T47D (cell line): ENCODE measurements around the gene RDM1.

Experiments
- DNase-seq, 2 experiments: peaks; one replicate each; pipeline versions ENCODE4 v3.0.0 to v3.0.0-alpha.2; 2011 to 2012; ENCODE audit warnings: low read depth in 1 of 2, low spot score in 1 of 2
- JUND ChIP-seq: IDR thresholded peaks from 2 replicates; pipeline ENCODE4 v1.6.1; 2012; ENCODE audit warnings: low read depth
- in situ Hi-C: cut with HindIII; loops from 2 replicates; pipeline ENCODE4 v1.10.0; 2016; ENCODE audit warnings: low sequenced_read_pairs, low pct_unique_long_range_greater_than_20kb

Gene RDM1

DNA sequence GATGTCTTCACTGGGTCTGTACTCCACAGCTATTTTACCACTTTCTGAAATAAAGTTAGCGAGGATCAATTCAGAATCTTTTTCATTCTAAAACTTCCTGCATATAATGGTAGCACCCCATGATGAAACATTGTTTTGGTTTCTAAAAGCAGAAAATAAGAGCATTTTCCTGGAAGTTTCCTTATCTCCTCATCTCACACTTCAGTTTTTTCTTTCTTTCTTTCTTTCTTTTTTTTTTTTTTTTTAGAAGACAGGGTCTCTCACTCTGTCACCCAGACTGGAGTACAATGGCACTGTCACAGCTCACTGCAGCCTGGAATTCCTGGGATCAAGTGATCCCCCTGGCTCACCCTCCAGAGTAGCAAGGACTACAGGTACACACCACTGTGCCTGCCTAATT lies 10.3 kb downstream of the RDM1 start:
- DNase-seq: no peak
- no peak for TF ChIP-seq JUND
- in situ Hi-C loops: no loop called here

DNA sequence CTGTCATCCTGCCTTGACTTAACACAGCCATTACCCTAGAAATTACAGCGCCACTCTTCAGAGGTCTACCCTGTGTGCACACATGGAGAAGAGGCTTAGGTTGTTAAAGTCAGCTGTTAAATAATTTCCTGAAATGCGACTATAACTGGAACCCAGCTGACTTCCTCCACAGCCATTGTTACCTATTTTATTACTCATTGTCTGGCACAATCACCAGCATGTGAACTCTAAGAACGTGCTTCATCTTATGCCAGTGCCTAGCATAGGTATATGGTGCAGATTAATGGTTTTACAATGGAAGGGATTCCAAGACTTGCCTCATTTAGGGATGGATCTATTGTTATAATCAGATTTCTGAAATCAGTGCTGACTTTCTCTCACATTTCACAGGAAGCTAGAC lies 11.9 kb downstream of the RDM1 start:
- TF ChIP-seq JUND: no peak
- in situ Hi-C loops: no loop called here
- DNase-seq: no peak

DNA sequence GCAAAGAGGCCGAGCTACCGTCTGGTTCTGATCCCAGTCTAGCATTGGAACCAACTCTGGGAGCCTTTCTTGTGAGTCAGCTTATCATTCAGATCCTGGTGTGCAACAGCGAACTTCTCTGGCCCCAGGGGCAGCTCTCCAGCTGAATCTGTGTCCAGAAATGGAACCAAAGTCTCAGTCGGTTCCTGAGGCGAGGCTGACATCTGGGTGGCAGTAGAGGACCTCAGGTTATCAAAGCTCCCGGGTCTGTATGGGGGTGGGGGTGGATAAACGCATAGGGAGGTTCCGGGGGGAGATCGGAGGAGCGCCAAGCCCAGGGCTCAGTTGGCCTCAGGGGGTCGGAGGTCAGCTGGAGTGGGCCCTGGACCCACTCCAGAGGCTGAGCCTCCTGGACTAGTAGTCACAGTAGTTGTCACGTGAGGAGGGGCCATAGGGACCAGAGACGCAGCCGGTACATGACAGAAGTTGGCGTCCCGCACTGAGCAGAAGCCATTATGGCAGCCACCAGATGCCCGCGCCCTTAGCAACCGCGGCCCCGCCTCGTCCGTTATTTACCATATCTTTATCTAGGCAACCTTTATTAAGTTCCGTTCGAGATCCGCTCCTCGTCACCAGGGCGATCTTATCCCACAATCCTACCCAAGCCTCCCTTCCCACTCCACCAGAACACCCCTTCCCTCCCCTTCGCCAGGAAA lies 12.9 kb downstream of the RDM1 start:
- in situ Hi-C loops: no loop called here
- no peak for TF ChIP-seq JUND
- no peak for DNase-seq

DNA sequence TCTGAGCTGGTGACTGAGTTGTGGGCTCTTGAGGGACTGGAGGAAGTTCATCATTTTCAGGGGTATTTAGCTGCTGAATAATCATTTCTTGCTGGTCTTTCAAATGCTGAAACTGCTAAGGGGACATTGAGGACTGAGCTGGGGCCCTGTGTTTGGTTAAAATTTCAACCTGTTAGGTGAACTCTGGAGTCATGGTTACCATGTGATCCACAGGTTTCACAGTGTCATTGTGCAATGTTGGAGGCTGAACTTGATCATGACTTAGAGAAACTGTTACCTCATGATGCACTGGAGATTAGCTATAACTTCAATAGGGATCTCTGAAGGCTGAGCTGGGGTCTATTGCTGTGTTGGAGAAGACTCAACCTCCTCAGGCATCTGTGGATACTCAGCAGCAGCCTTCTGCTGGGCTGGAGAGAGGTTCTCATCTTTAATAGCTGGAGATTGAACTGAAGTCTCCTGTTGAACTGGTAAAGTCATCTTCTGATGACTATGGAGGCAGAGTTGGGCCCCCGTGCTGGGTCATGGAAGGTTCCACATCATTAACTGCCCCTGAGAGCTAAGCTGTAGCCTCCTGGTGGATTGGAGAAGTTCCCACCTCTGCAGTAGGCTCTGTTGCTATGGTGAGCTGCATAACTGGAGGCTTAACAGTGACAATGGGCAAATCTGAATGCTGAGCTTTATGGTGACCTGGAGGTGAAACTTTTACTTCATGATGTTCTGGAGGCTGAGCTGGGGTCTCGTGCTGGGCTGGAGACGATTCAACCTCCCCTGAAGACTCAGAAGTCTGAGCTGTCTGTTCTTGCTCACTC lies 15.2 kb downstream of the RDM1 start:
- no peak for TF ChIP-seq JUND
- DNase-seq: no peak
- in situ Hi-C loops: no loop called here

DNA sequence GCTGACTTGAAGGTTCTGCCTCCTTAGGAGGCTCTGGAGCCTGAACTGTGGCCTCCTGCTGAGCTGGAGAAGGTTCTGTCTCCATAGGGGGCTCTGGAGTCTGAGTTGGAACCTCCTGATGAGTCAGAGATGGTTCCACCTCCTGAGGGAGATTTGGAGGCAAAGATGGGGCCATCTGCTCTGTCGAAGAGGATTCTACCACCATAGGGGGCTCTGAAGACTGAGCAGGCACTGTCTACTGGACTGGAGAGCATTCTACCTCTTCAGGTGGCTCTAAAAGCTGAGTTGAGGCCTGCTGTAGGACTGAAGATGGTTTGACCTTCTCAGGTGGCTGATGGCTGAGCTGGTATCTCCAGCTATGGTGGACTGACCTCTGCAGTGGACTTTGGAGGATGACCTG lies 16.2 kb downstream of the RDM1 start:
- DNase-seq: no peak
- no peak for TF ChIP-seq JUND
- in situ Hi-C loops: no loop called here

DNA sequence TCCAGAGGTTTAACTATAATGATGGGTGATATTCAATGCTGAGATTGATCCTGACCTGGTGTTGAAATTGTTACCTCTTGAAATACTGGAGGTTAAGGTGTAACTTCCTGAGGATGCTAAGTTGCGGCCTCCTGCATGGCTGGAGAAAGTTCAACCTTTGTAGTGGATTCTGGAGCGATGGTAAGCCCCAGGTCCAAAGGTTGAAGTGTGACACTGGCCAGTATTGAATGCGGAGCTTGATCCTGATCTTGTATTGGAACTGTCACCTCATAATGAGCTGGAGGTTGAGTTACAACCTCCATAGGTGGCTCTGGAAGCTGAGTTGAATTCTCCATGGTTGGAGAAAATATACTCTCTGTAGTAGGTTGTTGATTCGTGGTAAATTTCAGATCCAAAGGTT lies 17.0 kb downstream of the RDM1 start:
- in situ Hi-C loops: no loop called here
- TF ChIP-seq JUND: no peak
- DNase-seq: no peak

DNA sequence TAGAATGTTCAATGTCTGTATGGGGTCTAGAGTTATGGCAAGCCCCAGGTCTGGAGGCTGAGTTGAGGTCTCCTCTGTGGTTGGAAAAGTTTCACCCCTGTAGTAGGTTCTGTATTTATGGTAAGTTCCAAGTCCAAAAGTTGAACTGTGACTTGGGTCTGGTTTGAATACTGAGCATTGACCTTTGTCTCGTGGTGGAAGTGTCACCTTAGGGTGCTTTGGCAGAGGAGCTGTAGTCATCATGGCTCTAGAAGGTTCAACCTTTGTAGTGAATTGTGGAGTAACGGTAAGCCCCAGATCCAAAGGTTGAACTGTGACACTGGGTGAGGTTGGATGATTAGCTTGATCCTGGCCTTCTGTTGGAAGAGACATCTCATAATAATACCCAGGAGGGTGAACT lies 17.6 kb downstream of the RDM1 start:
- in situ Hi-C loops: no loop called here
- no peak for DNase-seq
- TF ChIP-seq JUND: no peak

DNA sequence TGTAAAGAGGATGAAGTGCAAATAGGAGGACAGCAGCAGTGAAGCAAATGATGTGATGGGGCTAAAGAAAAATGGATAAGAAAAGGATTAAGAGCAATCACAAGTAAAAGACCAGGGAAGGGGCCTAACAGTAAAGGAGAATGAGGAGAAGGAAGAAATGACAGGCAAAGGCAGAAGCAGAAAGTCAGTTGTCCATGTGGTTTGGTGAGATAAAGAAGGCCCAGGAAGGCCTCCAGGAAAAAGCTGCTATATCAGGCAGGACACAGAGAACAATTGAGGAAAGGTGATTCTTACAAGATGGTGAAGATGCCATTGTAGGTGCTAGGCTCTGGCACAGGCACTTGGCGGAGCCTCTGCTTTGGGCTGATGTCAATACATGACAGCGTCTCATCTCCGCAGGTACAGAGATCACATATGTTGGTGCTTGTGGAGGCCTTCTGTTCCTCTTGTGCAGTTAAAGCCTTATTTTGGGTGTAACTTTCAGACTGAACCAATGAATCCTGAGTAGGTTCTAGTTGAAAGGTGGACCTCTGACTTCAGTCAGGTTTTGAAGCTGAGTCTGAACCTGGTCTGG lies 18.1 kb downstream of the RDM1 start:
- in situ Hi-C loops: no loop called here
- no peak for DNase-seq
- no peak for TF ChIP-seq JUND

DNA sequence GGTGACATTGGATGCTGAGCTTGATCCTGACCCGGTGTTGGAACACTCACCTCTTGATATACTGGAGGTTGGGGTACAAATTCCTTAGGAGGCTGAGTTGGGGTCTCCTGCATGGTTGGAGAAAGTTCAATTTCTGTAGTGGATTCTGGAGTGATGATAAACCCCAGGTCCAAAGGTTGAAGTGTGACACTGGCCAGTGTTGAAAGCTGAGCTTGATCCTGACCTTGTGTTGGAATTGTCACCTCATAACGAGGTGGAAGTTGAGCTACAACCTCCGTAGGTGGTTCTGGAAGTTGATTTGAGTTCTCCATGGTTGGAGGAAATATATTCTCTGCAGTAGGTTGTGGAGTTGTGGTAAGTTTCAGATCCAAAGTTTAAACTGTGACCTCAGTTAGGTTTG lies 21.2 kb downstream of the RDM1 start:
- no peak for TF ChIP-seq JUND
- in situ Hi-C loops: no loop called here
- DNase-seq: no peak

DNA sequence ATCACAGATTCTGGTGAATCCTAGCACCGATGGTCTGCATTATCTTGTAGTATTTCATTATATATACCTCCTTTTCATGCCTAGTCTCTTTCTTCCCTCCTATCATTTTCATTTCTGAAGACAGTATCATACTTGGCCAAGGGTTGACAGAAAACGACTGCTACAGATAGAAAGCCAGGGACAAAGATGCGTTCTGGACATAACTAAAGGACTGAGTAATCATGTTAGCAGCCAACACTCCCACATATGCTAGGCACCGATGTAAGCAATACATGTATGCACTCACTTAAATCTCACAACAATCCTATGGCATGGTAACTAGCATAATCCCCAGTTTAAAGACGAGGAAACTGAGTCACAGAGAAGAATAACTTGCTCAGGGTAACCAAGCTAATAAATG lies 22.9 kb downstream of the RDM1 start:
- TF ChIP-seq JUND: no peak
- in situ Hi-C loops: no loop called here
- DNase-seq: no peak

DNA sequence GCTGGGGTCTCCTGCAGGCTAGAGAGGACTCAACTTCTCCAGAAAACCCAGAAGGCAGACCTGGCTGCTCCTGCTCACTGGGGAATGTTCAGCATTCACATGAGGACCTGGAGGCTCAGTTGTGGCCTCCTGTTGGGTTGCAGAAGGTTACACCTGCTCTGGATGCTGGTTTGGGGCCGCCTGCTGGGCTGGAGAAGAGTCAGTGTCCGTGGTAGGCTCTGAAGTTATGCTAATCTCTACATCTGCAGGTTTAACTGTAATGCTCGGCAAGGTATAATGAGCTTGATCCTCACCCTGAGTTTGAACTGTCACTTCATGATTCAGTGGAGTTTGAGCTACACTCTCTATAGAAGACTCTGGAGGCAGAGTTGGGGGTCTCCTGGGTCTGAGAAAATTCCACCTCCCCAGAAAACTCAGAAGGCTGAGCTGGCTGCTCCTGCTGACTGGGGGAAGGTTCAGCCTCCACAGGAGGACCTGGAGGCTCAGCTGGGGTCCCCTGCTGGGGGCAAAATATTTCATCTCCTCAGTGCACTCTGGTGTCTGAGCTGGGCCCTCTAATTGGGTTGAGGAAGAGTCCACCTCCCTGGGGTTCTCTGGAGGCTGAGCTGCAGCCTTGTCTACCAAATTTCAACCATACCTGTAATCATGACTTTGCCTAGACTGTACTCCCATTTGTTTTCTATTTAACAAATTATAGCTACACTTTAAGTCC lies 23.5 kb downstream of the RDM1 start:
- no peak for TF ChIP-seq JUND
- in situ Hi-C loops: no loop called here
- no peak for DNase-seq

DNA sequence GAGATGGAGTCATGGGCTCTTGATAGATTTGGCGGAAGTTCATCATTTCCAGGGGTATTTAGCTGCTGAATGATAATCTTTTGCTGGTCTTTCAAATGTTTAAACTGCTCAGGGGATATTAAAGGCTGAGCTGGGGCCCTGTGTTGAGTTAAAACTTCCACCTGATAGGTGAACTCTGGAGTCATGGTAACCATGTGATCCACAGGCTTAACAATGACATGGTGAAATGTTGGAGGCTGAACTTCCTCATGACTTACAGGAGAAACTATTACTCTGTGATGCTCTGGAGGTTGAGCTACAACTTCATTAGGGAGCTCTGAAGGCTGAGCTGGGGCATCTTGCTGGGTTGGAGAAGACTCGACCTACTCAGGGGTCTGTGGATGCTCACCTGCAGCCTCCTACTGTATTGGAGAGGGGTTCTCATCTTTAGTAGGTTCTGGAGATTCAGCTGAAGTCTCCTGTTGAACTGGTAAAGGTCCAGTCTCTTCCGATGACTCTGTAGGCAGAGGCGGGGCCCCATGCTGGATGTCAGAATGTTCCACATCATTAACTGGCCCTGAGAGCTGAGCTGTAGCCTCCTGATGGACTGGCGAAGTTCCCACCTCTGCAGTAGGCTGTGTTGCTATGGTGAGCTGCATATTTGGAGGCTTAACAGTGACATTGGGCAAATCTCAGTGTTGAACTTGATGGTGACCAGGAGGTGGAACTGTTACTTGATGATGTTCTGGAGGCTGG lies 24.2 kb downstream of the RDM1 start:
- DNase-seq: no peak
- no peak for TF ChIP-seq JUND
- in situ Hi-C loops: no loop called here
